ENCODE data around the gene RPS6KC1.
"Not testable (repeated sequence)": the region's sequence is repeated elsewhere in the genome, so short reads cannot be mapped to it uniquely, and the experiment has no call there.

DNA sequence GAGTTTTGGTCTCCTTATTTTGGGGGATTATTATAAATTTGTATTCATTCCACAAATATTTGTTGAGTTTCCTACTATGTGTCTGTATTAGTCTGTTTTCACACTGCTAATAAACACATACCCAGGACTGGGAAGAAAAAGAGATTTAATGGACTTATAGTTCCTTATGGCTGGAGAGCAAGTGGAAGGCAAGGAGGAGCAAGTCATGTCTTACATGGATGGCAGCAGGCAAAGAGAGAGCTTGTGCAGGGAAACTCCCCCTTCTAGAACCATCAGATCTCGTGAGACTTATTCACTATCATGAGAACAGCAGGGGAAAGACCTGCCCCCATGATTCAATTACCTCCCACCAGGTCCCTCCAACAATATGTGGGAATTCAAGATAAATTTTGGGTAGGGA, 267.4 kb downstream of the RPS6KC1 start:
- TF ChIP-seq, protein P1, sequence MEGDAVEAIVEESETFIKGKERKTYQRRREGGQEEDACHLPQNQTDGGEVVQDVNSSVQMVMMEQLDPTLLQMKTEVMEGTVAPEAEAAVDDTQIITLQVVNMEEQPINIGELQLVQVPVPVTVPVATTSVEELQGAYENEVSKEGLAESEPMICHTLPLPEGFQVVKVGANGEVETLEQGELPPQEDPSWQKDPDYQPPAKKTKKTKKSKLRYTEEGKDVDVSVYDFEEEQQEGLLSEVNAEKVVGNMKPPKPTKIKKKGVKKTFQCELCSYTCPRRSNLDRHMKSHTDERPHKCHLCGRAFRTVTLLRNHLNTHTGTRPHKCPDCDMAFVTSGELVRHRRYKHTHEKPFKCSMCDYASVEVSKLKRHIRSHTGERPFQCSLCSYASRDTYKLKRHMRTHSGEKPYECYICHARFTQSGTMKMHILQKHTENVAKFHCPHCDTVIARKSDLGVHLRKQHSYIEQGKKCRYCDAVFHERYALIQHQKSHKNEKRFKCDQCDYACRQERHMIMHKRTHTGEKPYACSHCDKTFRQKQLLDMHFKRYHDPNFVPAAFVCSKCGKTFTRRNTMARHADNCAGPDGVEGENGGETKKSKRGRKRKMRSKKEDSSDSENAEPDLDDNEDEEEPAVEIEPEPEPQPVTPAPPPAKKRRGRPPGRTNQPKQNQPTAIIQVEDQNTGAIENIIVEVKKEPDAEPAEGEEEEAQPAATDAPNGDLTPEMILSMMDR (optimal IDR thresholded peaks at IDR 0.05 in 1 of 3, IDR thresholded peaks at IDR 0.05 in 1 of 3, conservative IDR thresholded peaks at IDR 0.05 in 1 of 3; ENCODE audit: extremely low read depth in 1 of 3, insufficient read depth in 2 of 3, low read length in 3 of 3): not testable (repeated sequence)
- TF ChIP-seq EZH2 (IDR thresholded peaks at IDR 0.05; ENCODE audit: low read length): not testable (repeated sequence)

Data from keratinocyte (primary cell).